ENCODE measurements around the gene KCNJ12. TPM values are rescaled to one million over a fixed set of nuclear protein-coding genes. Genes with fewer than 3 reads are reported as not detected.

KCNJ12 gene
- total and polyA plus RNA-seq, 2 of the 13 experiments (the other 11 are each of a cell fraction or from before 2014, with no cell fraction given) = not detected

GRCh38 chr17:21390294-21390693, 14.1 kb downstream of the KCNJ12 start:
- intact Hi-C loops (cut with micrococcal nuclease; ENCODE audit: unreplicated experiment) (no loop called here), in situ Hi-C loops (cut with HindIII; ENCODE audit: extremely low pct_ligation_motif_present, low pct_unique_long_range_greater_than_20kb) (no loop called here)
- ChIA-PET CTCF (ENCODE audit: low intra/inter-chr PET ratio, low total read pairs) (no interaction called here), POLR2A (no interaction called here)
- H3K4me1 ChIP-seq (ENCODE audit: insufficient read depth, low read length) = no peaks in the 10 kb centered on the region
- H4K20me1 ChIP-seq (ENCODE audit: insufficient read depth, low read length) = no peaks in the 10 kb centered on the region
- no peak overlapping the region for H3K4me3 ChIP-seq (replicated peaks in 1 of 3; ENCODE audit: insufficient read depth in 1 of 3, low read depth in 2 of 3, low read length in 3 of 3)
- H3K27ac ChIP-seq (ENCODE audit: extremely low read length, insufficient read depth, low read length) = no peak overlapping the region
- no TSS peak for BruUV-seq (replicated peaks)
- no peak for ATAC-seq
- H3K79me2 ChIP-seq (ENCODE audit: insufficient read depth, low read length) = no peaks in the 10 kb centered on the region
- peaks cover 6 to 44% of the 10 kb centered on the region in 2 experiments; a peak in 3 of 5 replicates for H3K27me3 ChIP-seq (ENCODE audit: control insufficient read depth in 1 of 2, insufficient read depth in 2 of 2, low read length in 2 of 2)
- FAIRE-seq = no peak
- H3K4me2 ChIP-seq (ENCODE audit: low read depth, low read length) = no peak overlapping the region
- no peak overlapping the region for H2AFZ ChIP-seq (ENCODE audit: low read length)
- no peak for TF ChIP-seq NCOA5 (CRISPR knock-in tag; IDR thresholded peaks at IDR 0.05)
- TF ChIP-seq SNAPC5 (CRISPR knock-in tag; IDR thresholded peaks at IDR 0.05; ENCODE audit: borderline replicate concordance) = no peak
- no peak for TF ChIP-seq FIP1L1 (IDR thresholded peaks at IDR 0.05; ENCODE audit: borderline replicate concordance, insufficient read depth, low read depth, low read length)
- no peak for TF ChIP-seq RELA (CRISPR knock-in tag; IDR thresholded peaks at IDR 0.05)
- no peak for TF ChIP-seq ZNF570 (CRISPR knock-in tag; IDR thresholded peaks at IDR 0.05; ENCODE audit: borderline replicate concordance)
- TF ChIP-seq NCOA2 (CRISPR knock-in tag; IDR thresholded peaks at IDR 0.05) = no peak
- no peak for TF ChIP-seq PRDM4 (CRISPR knock-in tag; IDR thresholded peaks at IDR 0.05; ENCODE audit: borderline replicate concordance)
- no peak for TF ChIP-seq ZSCAN5A (CRISPR knock-in tag; IDR thresholded peaks at IDR 0.05; ENCODE audit: borderline replicate concordance)
- no peak for TF ChIP-seq NCOR1 (IDR thresholded peaks at IDR 0.05; ENCODE audit: borderline replicate concordance, low read length)
- TF ChIP-seq UBTF (CRISPR knock-in tag; IDR thresholded peaks at IDR 0.05) = no peak
- TF ChIP-seq ZNF589 (CRISPR knock-in tag; conservative IDR thresholded peaks at IDR 0.05) = no peak
- TF ChIP-seq SOX5 (CRISPR knock-in tag; IDR thresholded peaks at IDR 0.05; ENCODE audit: borderline replicate concordance) = no peak
- TF ChIP-seq ZNF597 (CRISPR knock-in tag; IDR thresholded peaks at IDR 0.05) = no peak
- no peak for TF ChIP-seq ZNF460 (CRISPR knock-in tag; IDR thresholded peaks at IDR 0.05; ENCODE audit: borderline replicate concordance)
- no peak for TF ChIP-seq LBX2 (CRISPR knock-in tag; IDR thresholded peaks at IDR 0.05; ENCODE audit: borderline replicate concordance)
- TF ChIP-seq IKZF1 (IDR thresholded peaks at IDR 0.05) = no peak
- no peak for TF ChIP-seq TRIM24 (CRISPR knock-in tag; IDR thresholded peaks at IDR 0.05)
- 7% methylated on average over 5 of the region's 9 CpGs for WGBS (ENCODE audit: low lambda C conversion rate)
- DNase-seq (ENCODE audit: low spot score) = no peak
- no peak overlapping the region for H3K9ac ChIP-seq (ENCODE audit: insufficient read depth, low read depth, low read length)
- no peaks in the 10 kb centered on the region for H3K9me3 ChIP-seq (ENCODE audit: low read length)
- H3K36me3 ChIP-seq (replicated peaks in 1 of 2; ENCODE audit: control insufficient read depth in 1 of 2, insufficient read depth in 2 of 2, low read length in 2 of 2) = no peaks in the 10 kb centered on the region

Measured in HepG2 (cell line).